IMR-90 (cell line): ENCODE results near the gene LINC01488. TPM values are rescaled to one million over a fixed set of nuclear protein-coding genes. Genes with fewer than 3 reads are reported as not detected.

Experiments used
- ATAC-seq: fragments of 200-7000 bp; cut with Tn5 transposase; 2 replicates; pipeline ENCODE4 v1.9.1; 2020; ENCODE audit warnings: low read depth, mild to moderate bottlenecking, moderate library complexity
- BruUV-seq: library from RNA; stranded (reverse); fragments of 400-500 nt; replicated peaks from 2 replicates; lab custom pipeline; 2021; lab: Mats Ljungman, UMichigan
- CTCF ChIA-PET: fragments of 300-600 bp; formaldehyde crosslinking; extraction: SDS; loops from one replicate; lab custom pipeline; 2021; ENCODE audit warnings: antibody characterized with exemption; lab: Yijun Ruan, JAX
- POLR2A ChIA-PET: fragments of 300-600 bp; sonication (Branson Sonifier 250); formaldehyde crosslinking; loops from one replicate; lab custom pipeline; 2022; ENCODE audit warnings: antibody characterized with exemption; ENCODE audit not compliant: unreplicated experiment; lab: Charles Lee
- DNase-seq: peaks from one replicate; pipeline ENCODE4 v3.0.0; 2013
- H2AFZ ChIP-seq: replicated peaks from 2 replicates; pipeline ENCODE3; 2013; ENCODE audit warnings: low read length, mild to moderate bottlenecking; ENCODE audit not compliant: poor library complexity
- H2AK5ac ChIP-seq: 2 replicates; pipeline ENCODE4 v1.6.1; 2013; ENCODE audit warnings: low read depth, low read length, inconsistent platforms
- H2AK9ac ChIP-seq: replicated peaks from 2 replicates; pipeline ENCODE3; 2013; ENCODE audit warnings: mild to moderate bottlenecking, low read depth, low read length, moderate library complexity; ENCODE audit not compliant: poor library complexity
- H2BK120ac ChIP-seq: 2 replicates; pipeline ENCODE4 v1.6.1; 2013; ENCODE audit warnings: low read depth, low read length, inconsistent platforms
- H2BK15ac ChIP-seq: 3 replicates; pipeline ENCODE4 v1.6.1; 2013; ENCODE audit warnings: low read depth, low read length, inconsistent platforms
- H2BK20ac ChIP-seq: 2 replicates; pipeline ENCODE4 v1.6.1; 2013; ENCODE audit warnings: low read depth, mild to moderate bottlenecking, inconsistent platforms, low read length, moderate library complexity
- H2BK5ac ChIP-seq: 2 replicates; pipeline ENCODE4 v1.6.1; 2013; ENCODE audit warnings: mild to moderate bottlenecking, low read depth, low read length, inconsistent platforms; ENCODE audit not compliant: poor library complexity, severe bottlenecking
- H3K14ac ChIP-seq: replicated peaks from 2 replicates; pipeline ENCODE4 v1.6.1; 2013; ENCODE audit warnings: low read depth, low read length, inconsistent platforms
- H3K18ac ChIP-seq: 2 replicates; pipeline ENCODE4 v1.6.1; 2013; ENCODE audit warnings: low read depth, low read length, control low read depth
- H3K23ac ChIP-seq: 2 replicates; pipeline ENCODE4 v1.6.1; 2013; ENCODE audit warnings: low read depth, low read length, inconsistent platforms
- H3K27ac ChIP-seq: 2 replicates; pipeline ENCODE4 v1.5.1; 2013; ENCODE audit warnings: mild to moderate bottlenecking, control low read depth, low read length; ENCODE audit not compliant: insufficient read depth
- H3K27me3 ChIP-seq: 2 replicates; pipeline ENCODE4 v1.6.1; 2013; ENCODE audit warnings: low read length; ENCODE audit not compliant: control insufficient read depth, insufficient read depth
- H3K36me3 ChIP-seq: 2 replicates; pipeline ENCODE4 v1.6.1; 2013; ENCODE audit warnings: low read length, mixed read lengths; ENCODE audit not compliant: control insufficient read depth, insufficient read depth
- H3K4ac ChIP-seq: 2 replicates; pipeline ENCODE4 v1.6.1; 2013; ENCODE audit warnings: low read depth, low read length, inconsistent platforms
- H3K4me1 ChIP-seq: 2 replicates; pipeline ENCODE4 v1.6.1; 2013; ENCODE audit warnings: low read length, mixed read lengths; ENCODE audit not compliant: control insufficient read depth, insufficient read depth
- H3K4me2 ChIP-seq: 2 replicates; pipeline ENCODE4 v1.6.1; 2013; ENCODE audit warnings: low read depth, mild to moderate bottlenecking, control low read depth, low read length, moderate library complexity
- H3K4me3 ChIP-seq: 2 replicates; pipeline ENCODE4 v1.5.1; 2013; ENCODE audit warnings: low read depth, mild to moderate bottlenecking, control low read depth, low read length, moderate library complexity; ENCODE audit not compliant: insufficient read depth
- H3K56ac ChIP-seq: 2 replicates; pipeline ENCODE4 v1.6.1; 2013; ENCODE audit warnings: low read length, inconsistent platforms; ENCODE audit not compliant: insufficient read depth; ENCODE audit errors: extremely low read depth
- H3K79me1 ChIP-seq, 2 experiments: 2 replicates each; pipeline ENCODE4 v1.6.1; 2013; ENCODE audit warnings: low read length in 2 of 2, inconsistent platforms in 1 of 2, low read depth in 1 of 2
- H3K9ac ChIP-seq: 2 replicates; pipeline ENCODE4 v1.6.1; 2013; ENCODE audit warnings: low read depth, low read length, control low read depth
- H3K9me1 ChIP-seq: 2 replicates; pipeline ENCODE4 v1.6.1; 2013; ENCODE audit warnings: low read length, inconsistent platforms; ENCODE audit not compliant: insufficient read depth
- H3K9me3 ChIP-seq: 2 replicates; pipeline ENCODE4 v1.6.1; 2013; ENCODE audit warnings: low read length; ENCODE audit not compliant: control insufficient read depth, insufficient read depth
- H4K20me1 ChIP-seq: 2 replicates; pipeline ENCODE4 v1.6.1; 2013; ENCODE audit warnings: low read length, inconsistent platforms; ENCODE audit not compliant: insufficient read depth
- H4K5ac ChIP-seq: 2 replicates; pipeline ENCODE4 v1.6.1; 2013; ENCODE audit warnings: mild to moderate bottlenecking, low read depth, low read length, control low read depth
- H4K8ac ChIP-seq, 2 experiments: 2 replicates each; pipeline ENCODE4 v1.6.1; 2013; ENCODE audit warnings: low read depth in 2 of 2, low read length in 2 of 2, control low read depth in 1 of 2, inconsistent platforms in 1 of 2
- H4K91ac ChIP-seq: 2 replicates; pipeline ENCODE4 v1.6.1; 2013; ENCODE audit warnings: low read depth, low read length, inconsistent platforms; ENCODE audit not compliant: insufficient read depth
- BHLHE40 ChIP-seq: fragments of 150-350 bp; IDR thresholded peaks from 2 replicates; pipeline ENCODE4 v1.6.1; 2016; ENCODE audit warnings: mild to moderate bottlenecking, low read depth, low read length
- CEBPB ChIP-seq: IDR thresholded peaks from 2 replicates; pipeline ENCODE4 v1.6.1; 2012; ENCODE audit warnings: low read depth, low read length, improper control_type of control experiment
- CHD1 ChIP-seq: IDR thresholded peaks from 2 replicates; pipeline ENCODE4 v1.6.1; 2012; ENCODE audit warnings: low read depth, low read length, improper control_type of control experiment
- FOS ChIP-seq: fragments of 150-350 bp; IDR thresholded peaks from 2 replicates; pipeline ENCODE4 v1.6.1; 2016; ENCODE audit warnings: low read depth, low read length
- MAFK ChIP-seq: IDR thresholded peaks from 2 replicates; pipeline ENCODE4 v1.6.1; 2012; ENCODE audit warnings: low read depth, low read length, improper control_type of control experiment
- MAZ ChIP-seq: IDR thresholded peaks from 2 replicates; pipeline ENCODE4 v1.6.1; 2012; ENCODE audit warnings: low read depth, mild to moderate bottlenecking, low read length, improper control_type of control experiment, moderate library complexity, borderline replicate concordance
- MXI1 ChIP-seq: IDR thresholded peaks from 2 replicates; pipeline ENCODE4 v1.6.1; 2012; ENCODE audit warnings: low read depth, mild to moderate bottlenecking, low read length, moderate library complexity, borderline replicate concordance
- NFE2L2 ChIP-seq: fragments of 150-350 bp; IDR thresholded peaks from 2 replicates; pipeline ENCODE4 v1.6.1; 2016; ENCODE audit warnings: low read depth, mild to moderate bottlenecking, low read length
- POLR2A ChIP-seq: IDR thresholded peaks from 2 replicates; pipeline ENCODE4 v1.6.1; 2012; ENCODE audit warnings: mild to moderate bottlenecking, low read depth, low read length
- RAD21 ChIP-seq: IDR thresholded peaks from 2 replicates; pipeline ENCODE4 v1.6.1; 2012; ENCODE audit warnings: low read length, improper control_type of control experiment
- RCOR1 ChIP-seq: IDR thresholded peaks from 2 replicates; pipeline ENCODE4 v1.6.1; 2012; ENCODE audit warnings: mild to moderate bottlenecking, low read length, improper control_type of control experiment; ENCODE audit not compliant: insufficient replicate concordance
- RFX5 ChIP-seq: IDR thresholded peaks from 2 replicates; pipeline ENCODE4 v1.8.0; 2012; ENCODE audit warnings: low read depth, mild to moderate bottlenecking, low read length, moderate library complexity
- SMC3 ChIP-seq: fragments of 150-350 bp; IDR thresholded peaks from 2 replicates; pipeline ENCODE4 v1.6.1; 2016; ENCODE audit warnings: low read depth, mild to moderate bottlenecking, antibody characterized with exemption, low read length, moderate library complexity
- WGBS, 2 experiments: methylation state at CpG; one replicate each; pipeline versions ENCODE4 v1.1.5 to v1.1.7; 2013; ENCODE audit warnings: missing lambda C conversion rate in 2 of 2; ENCODE audit not compliant: insufficient read length in 1 of 2; ENCODE audit errors: extremely low coverage in 2 of 2; 5-methylcytosine and 5-hydroxymethylcytosine counted together
- dilution Hi-C: fragments of 300-500 bp; cut with HindIII; formaldehyde crosslinking; loops from one replicate; pipeline ENCODE4 v1.14.3; 2018; ENCODE audit warnings: low sequenced_read_pairs; ENCODE audit not compliant: unreplicated experiment
- in situ Hi-C: fragments of 300-500 bp; cut with MboI; formaldehyde crosslinking; loops from 3 replicates; pipeline ENCODE4 v1.14.3; 2019; ENCODE audit warnings: low sequenced_read_pairs, inconsistent platforms, mixed read lengths
- intact Hi-C: fragments of 100-400 bp; cut with micrococcal nuclease; formaldehyde crosslinking; loops from 2 replicates; pipeline ENCODE4 v1.10.0; 2022
- polyA plus RNA-seq, 3 experiments: library from polyadenylated mRNA; depleted of rRNA; stranded (reverse); fragments of >200 nt; gene quantifications; 2 replicates each; pipeline ENCODE4 v1.2.3, GENCODE V29; 2012; ENCODE audit warnings: low replicate concordance in 1 of 3
- total RNA-seq: library from RNA; depleted of rRNA; stranded (reverse); fragments of >200 nt; gene quantifications from 2 replicates; pipeline ENCODE4 v1.2.3, GENCODE V29; 2012
- TF ChIP-seq, protein P1 (sequence below): fragments of 150-350 bp; IDR thresholded peaks from 2 replicates; pipeline ENCODE4 v1.6.1; 2017; ENCODE audit warnings: mild to moderate bottlenecking, antibody characterized with exemption, low read length, low read depth
- TF ChIP-seq, protein P2 (sequence below): conservative IDR thresholded peaks from 2 replicates; pipeline ENCODE4 v1.5.1; 2012; ENCODE audit warnings: mild to moderate bottlenecking, low read depth, low read length, improper control_type of control experiment
- TF ChIP-seq, protein P3 (sequence below): fragments of 150-350 bp; IDR thresholded peaks from 2 replicates; pipeline ENCODE4 v1.6.1; 2016; ENCODE audit warnings: low read depth, mild to moderate bottlenecking, low read length, moderate library complexity, borderline replicate concordance

Gene LINC01488
- total and polyA plus RNA-seq, 2 of the 4 experiments (the other 2 are of a cell fraction): not detected

DNA sequence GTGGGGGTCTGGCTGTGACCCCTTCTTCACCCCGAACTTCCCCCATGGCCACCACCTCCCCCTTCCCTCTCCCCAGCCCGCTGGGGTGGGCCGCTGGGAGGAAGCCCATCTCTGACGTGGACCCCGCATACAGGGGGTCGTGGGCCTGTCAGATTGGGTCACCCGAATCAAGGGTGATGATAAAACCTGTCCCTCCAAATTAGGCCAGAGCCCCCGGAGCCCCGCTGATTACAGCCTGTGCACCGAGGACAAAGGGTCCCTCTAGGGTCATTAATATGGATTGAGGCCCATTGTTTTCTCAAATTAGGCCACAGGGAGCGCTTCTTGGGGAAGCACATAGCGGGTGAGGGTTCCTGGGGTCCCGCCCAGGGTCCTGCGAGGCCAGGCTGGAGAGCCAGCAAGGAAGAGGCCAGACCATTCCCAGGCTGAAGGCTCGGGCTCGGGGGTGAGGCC lies 4.9 kb upstream of the LINC01488 start:
- dilution Hi-C loops (no loop called here), intact Hi-C loops (no loop called here), in situ Hi-C loops (no loop called here)
- no peak overlapping the region for H3K18ac ChIP-seq
- H3K27me3 ChIP-seq: 0 out of 2 replicates have a peak, but pooled peaks cover 1% of the 10 kb centered on the region
- no peaks in the 10 kb centered on the region for H3K36me3 ChIP-seq
- H3K23ac ChIP-seq: no peak overlapping the region
- no peaks in the 10 kb centered on the region for H3K9me1 ChIP-seq
- DNase-seq (no peak), ATAC-seq (no peak)
- POLR2A ChIA-PET: no interaction called here
- no peak overlapping the region for H4K5ac ChIP-seq
- WGBS, 2 experiments: 87% methylated on average over 3 of the region's 16 CpGs; no CpG with 5 or more reads in 1 of the 2 experiments
- BruUV-seq: no TSS peak
- H3K4me3 ChIP-seq: no peak overlapping the region
- no peak overlapping the region for H3K4me2 ChIP-seq
- H3K4me1 ChIP-seq: peaks cover 2% of the 10 kb centered on the region; the same call in 1 of the 2 replicates
- H4K8ac ChIP-seq: no peak overlapping the region
- no peak overlapping the region for H2BK5ac ChIP-seq
- H3K9me3 ChIP-seq: peaks cover 11% of the 10 kb centered on the region
- TF ChIP-seq RFX5: no peak
- no peak for TF ChIP-seq FOS
- TF ChIP-seq NFE2L2: no peak
- TF ChIP-seq, protein P1, sequence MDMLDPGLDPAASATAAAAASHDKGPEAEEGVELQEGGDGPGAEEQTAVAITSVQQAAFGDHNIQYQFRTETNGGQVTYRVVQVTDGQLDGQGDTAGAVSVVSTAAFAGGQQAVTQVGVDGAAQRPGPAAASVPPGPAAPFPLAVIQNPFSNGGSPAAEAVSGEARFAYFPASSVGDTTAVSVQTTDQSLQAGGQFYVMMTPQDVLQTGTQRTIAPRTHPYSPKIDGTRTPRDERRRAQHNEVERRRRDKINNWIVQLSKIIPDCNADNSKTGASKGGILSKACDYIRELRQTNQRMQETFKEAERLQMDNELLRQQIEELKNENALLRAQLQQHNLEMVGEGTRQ: no peak
- no peak for TF ChIP-seq MAZ
- no peak for TF ChIP-seq SMC3
- TF ChIP-seq POLR2A: no peak
- no peak for TF ChIP-seq MXI1
- no peak for TF ChIP-seq CEBPB
- TF ChIP-seq RAD21: no peak
- no peak for TF ChIP-seq RCOR1
- no peak for TF ChIP-seq BHLHE40
- TF ChIP-seq, protein P2, sequence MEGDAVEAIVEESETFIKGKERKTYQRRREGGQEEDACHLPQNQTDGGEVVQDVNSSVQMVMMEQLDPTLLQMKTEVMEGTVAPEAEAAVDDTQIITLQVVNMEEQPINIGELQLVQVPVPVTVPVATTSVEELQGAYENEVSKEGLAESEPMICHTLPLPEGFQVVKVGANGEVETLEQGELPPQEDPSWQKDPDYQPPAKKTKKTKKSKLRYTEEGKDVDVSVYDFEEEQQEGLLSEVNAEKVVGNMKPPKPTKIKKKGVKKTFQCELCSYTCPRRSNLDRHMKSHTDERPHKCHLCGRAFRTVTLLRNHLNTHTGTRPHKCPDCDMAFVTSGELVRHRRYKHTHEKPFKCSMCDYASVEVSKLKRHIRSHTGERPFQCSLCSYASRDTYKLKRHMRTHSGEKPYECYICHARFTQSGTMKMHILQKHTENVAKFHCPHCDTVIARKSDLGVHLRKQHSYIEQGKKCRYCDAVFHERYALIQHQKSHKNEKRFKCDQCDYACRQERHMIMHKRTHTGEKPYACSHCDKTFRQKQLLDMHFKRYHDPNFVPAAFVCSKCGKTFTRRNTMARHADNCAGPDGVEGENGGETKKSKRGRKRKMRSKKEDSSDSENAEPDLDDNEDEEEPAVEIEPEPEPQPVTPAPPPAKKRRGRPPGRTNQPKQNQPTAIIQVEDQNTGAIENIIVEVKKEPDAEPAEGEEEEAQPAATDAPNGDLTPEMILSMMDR: no peak
- TF ChIP-seq CHD1: no peak
- TF ChIP-seq, protein P3, sequence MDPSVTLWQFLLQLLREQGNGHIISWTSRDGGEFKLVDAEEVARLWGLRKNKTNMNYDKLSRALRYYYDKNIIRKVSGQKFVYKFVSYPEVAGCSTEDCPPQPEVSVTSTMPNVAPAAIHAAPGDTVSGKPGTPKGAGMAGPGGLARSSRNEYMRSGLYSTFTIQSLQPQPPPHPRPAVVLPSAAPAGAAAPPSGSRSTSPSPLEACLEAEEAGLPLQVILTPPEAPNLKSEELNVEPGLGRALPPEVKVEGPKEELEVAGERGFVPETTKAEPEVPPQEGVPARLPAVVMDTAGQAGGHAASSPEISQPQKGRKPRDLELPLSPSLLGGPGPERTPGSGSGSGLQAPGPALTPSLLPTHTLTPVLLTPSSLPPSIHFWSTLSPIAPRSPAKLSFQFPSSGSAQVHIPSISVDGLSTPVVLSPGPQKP: no peak
- TF ChIP-seq MAFK: no peak
- H2BK20ac ChIP-seq: no peak overlapping the region
- no peak overlapping the region for H3K14ac ChIP-seq
- H3K4ac ChIP-seq: no peak overlapping the region
- no peak overlapping the region for H3K27ac ChIP-seq
- H3K9ac ChIP-seq: no peak overlapping the region
- H3K56ac ChIP-seq: no peak overlapping the region
- H2BK120ac ChIP-seq: no peak overlapping the region
- H2BK15ac ChIP-seq: no peak overlapping the region
- no peaks in the 10 kb centered on the region for H3K79me1 ChIP-seq
- no peak overlapping the region for H2AFZ ChIP-seq
- H2AK9ac ChIP-seq: no peak overlapping the region
- no peak overlapping the region for H2AK5ac ChIP-seq
- no peak overlapping the region for H4K91ac ChIP-seq
- H4K20me1 ChIP-seq: no peaks in the 10 kb centered on the region
- CTCF ChIA-PET: no interaction called here
